ENCODE measurements around the gene TRAPPC12.
"Not testable (repeated sequence)": the region's sequence is repeated elsewhere in the genome, so short reads cannot be mapped to it uniquely, and the experiment has no call there.

Gene TRAPPC12

DNA sequence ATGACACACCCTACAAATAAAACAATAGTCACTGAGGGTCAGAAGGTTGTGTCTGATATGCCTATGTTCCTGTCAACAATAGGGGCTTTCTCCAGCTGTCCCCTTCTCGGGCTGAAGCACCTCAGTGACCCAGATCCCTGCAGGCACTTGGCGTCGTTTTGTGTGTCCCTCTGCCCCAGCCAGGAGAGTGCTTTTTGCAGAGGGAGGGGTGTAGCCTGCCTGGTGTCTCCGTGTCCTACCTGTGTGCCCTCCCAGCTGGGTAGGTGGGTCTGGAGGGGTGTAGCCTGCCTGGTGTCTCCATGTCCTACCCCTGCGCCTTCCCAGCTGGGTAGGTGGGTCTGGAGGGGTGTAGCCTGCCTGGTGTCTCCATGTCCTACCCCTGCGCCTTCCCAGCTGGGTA is 74.5 kb downstream of the TRAPPC12 start:
- not testable (repeated sequence) for DNase-seq (ENCODE audit: low spot score)

DNA sequence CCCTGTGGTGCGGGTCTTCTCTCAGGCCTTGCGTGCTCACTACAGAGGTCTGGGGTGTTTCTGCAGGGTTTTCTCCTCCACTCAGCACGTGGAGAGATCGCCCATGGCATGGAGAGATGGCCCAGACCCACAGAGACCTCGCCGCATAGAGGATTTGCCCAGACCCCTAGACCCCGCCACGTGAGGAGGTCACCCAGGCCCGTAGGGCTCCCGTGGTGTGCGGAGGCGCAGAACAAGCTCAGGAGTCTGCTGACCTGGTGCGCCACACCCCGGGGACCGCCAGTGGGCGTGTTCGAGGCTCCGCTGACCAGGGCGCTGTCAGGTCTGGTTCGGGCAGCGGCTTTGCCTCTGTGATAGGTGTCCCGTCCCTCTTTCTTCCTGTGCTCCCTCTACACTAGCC is 75.3 kb downstream of the TRAPPC12 start:
- no peak for DNase-seq (ENCODE audit: low spot score)

DNA sequence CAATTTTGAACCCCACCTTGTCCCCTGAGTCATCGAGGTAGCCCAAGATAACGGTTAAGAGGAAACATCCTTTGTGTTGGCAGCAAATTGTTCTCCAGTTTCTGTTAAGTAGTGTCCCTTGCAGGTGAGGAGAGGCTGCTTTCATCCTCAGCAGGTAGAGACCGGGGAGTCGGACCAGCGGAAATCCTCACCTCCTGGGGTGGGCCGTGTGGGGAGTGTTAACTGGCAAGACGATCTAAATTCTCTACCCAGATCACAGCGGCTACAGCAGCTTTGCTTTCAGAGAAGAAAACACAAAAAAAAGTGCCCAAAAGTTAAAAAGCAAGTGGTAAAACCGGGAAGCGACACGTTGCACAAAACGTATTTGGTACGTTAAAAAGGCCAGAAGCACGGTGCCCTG is 76.6 kb downstream of the TRAPPC12 start:
- no peak for DNase-seq (ENCODE audit: low spot score)

DNA sequence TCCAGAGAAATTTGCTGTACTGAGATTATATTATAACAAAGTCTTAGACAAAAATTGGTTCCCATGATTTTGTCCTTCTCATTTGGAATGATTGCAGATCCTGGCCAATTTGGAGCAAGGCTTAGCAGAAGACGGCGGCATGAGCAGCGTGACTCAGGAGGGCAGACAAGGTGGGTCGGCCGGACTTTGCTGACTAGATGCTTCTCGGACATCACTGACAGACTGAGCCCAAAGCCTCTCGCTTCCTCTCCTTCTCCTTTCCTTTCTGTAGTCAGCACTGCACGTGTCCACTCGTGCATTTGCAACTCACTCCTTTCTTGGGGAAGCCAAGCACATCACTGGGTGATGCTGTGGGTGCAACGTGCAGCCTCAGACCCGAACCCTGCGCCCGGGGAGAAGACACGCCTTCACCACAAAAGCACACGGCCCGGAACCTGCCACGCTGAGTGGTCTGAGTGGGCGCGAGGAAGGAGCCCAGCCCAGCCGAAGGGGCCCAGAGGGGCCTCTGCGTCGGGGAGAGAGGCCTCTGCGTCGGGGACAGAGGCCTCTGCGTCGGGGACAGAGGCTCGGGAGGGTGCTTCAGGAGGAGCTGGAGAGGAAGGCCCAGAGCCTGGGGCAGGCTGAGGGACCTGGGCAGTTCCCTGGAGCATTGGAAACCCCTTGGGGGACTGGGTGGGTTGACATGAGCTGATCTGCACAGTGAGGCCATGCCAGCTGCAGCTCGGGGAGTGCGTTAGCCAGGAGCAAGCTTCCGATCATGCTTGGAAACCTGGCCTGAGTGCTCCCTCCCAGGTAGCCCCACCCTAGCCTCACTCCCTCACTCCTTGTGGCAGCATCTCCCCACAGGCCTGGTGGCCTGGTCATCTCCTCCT is 78.3 kb downstream of the TRAPPC12 start:
- no peak for DNase-seq (ENCODE audit: low spot score)

DNA sequence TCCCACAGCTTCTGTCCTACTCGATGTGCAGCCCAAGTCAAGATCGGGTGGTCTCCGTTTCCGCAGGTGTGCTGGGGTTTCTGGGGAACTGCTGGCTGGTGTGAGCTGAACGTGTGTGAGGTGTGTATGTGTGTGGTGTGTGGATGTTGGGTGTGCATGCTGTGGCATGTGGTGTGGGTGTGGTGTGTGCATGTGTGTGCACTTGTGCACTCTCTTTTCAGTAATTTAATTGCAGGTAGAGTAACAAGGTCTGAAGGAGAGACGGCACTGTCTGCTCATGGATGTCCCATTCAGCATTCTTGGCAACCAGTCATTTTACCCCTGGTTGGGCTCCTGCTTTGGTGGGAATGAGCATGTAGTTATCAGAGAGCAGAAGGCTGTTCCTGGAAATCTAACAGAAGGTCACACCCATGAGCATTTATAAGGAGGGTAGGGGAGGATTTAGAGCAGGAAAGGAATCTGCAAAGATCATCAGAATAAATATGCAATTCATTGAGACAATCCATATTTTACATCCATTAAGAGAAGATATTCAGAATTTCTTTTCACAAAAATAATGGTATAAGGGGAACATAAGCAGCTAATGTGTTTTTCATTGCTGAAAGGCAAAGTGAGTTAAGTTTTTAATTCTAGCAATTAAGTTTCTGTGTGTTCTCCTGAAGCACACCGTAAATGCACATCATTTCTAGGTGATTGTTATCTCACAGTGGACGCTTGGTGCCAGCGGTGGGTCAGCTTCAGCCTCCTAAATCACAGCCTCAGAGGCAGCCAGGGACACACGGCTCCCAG is 79.1 kb downstream of the TRAPPC12 start:
- no peak for DNase-seq (ENCODE audit: low spot score)

DNA sequence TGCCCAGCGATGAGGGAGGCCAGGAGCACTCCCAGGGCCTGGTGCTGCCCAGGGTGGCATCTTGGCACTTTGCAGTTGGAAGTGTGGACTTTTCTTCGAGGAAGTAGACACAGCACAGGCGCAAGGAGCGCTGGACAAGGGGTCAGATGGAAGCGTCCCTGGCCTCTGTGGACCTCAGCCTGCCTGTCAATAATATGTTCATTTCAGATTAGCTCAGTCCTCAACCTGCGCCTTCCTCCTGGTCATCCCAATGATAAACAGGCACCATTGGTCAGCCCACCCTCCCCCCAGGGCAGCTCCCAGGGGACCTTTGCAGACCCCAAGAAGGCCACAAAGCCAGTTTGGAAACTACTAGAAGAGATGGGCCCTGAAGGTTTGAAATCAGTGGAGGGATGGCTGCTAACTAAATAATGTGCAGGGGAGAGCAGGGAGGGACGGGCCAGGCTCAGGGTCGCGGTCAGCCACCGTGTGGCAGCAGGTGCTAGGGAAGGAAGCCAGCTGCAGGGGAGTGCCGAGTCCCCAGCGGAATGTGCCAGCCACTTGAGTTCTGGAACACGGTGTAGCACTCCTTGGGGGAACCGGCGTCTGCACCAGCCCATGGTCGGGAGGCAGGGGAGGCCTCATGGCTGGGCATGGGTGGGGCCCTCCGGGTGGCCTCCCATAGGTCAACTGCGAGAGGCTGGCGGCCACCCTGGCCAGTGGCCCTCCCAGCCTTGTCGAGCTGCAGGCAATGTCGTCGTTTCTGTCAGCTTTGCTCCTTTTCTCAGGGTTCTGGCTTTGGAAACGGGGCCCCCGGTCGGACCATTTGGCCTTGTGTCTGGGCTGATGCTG is 79.9 kb downstream of the TRAPPC12 start:
- no peak for DNase-seq (ENCODE audit: low spot score)

DNA sequence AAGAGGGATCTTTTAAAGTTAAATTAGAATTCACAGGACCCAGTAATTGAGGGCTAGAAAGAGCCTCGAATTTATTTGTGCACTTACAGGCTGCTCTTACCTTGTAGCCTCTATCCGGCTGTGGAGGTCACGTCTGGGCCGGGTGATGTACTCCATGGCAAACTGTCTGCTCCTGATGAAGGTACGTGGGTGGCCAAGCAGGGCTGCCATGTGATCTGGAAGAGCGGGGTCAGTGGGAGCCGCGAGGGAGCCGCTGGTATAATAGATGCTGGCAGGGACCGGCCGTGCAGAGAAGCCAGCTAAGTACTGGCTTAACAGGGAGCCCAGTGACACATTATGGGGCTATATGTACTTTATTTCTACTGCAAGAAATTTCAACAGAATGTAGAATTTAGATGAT is 80.7 kb downstream of the TRAPPC12 start:
- no peak for DNase-seq (ENCODE audit: low spot score)

DNA sequence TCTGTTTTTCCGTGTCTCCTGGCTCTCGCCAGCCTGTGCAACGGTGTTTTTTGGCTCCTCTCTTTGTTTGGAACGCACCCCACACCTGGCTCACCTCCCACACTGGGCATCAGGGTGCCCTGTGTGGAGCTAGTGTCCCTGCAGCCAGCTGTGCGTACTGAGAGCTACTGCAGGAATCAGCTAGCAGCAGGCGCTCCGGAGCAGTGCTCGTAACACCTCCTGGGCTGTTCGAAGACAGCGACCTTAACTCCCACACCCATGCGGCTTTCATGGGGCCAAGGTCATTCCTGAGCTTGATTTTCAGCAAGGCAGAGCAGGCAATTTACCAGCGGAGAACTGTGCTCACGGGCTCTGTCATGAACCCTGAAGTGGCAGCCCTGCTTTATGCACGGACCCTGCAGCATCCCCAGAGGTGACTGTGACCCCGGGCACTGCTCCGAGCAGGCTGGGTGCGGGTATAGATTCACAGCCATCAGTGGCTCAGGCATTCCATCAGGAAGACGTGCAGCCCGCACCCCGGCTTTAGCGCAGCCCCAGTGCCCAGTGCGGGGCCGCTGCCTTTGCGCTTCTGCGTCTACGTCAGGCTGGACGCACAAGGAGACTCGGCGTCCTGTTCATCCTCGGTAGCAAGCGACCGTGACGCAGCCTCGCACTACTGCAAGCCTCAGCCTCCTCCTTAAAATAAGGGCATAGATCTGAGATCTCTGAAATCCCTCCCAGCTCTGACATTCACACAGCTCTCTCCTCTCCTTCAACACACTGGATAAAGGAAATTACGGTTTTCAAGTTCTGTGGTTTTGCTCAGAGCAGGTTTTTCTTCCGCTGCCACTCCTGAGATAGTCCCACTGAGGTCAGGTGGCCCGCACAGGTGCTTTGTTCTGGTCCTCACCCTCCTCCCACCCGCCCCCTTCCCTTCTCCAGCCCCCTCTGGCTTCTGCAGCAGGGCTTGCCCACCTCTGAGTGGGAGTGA is 81.6 kb downstream of the TRAPPC12 start:
- DNase-seq (ENCODE audit: low spot score), result no peak

DNA sequence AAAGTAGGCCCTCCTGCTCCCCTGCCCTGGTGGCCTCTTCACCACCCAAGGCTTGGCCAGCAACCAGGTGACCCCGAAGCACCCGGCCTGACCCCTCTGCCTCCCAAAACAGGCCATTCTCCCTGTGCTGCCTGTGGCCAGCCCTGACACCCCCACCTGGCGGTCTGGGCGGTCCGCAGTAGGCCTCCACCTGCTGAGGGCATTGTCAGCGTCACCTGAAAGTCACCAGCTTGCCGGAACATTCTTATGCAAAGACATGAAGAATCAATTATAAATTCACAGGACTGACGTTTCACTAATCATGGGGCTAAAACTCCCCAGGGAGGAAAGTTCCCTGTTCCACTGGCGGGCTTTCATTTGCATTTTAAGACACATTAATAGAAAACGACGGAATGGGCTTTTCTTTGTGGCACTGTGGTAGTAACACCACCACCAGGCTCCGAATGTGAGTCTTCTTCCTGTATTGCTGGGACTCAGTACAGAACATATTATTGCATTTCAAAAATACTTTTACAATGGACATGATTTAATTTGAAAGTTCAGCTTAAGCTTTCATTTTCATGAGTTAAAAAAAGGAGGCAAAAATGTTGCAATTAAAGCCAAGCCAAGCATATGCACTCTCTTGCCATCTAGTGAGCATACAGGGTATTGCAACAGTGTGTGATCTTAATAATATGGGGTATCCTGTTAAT is 82.5 kb downstream of the TRAPPC12 start:
- DNase-seq (ENCODE audit: low spot score), result peak; percentile 80

DNA sequence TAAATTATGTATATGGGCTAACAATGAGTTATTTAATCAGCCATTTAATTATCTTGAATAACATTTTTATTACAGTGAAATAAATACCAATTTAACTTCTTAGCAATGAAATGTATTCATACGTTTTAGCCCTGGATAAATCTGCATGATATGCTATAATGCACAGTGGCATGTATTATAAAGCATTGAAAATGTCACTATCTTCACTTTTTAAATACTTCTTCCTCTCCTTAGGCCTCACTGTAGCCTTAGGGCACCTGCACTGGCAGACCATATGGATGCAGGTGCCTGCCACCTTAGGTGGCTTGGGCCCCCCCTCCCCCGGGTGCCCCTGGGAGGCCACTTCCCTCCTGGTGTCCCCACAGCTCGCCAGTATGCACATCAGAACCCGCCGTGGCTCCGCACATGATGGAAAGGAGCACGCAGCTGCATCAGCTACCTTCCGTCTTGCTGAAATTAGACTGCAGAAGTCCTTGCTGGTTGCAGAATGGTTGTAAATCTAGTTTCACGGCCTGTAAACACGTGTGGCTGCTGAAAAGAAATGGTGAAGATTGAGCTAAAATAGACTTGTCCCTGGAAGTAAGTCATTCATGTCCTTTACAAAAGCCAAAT is 83.1 kb downstream of the TRAPPC12 start:
- no peak for DNase-seq (ENCODE audit: low spot score)

DNA sequence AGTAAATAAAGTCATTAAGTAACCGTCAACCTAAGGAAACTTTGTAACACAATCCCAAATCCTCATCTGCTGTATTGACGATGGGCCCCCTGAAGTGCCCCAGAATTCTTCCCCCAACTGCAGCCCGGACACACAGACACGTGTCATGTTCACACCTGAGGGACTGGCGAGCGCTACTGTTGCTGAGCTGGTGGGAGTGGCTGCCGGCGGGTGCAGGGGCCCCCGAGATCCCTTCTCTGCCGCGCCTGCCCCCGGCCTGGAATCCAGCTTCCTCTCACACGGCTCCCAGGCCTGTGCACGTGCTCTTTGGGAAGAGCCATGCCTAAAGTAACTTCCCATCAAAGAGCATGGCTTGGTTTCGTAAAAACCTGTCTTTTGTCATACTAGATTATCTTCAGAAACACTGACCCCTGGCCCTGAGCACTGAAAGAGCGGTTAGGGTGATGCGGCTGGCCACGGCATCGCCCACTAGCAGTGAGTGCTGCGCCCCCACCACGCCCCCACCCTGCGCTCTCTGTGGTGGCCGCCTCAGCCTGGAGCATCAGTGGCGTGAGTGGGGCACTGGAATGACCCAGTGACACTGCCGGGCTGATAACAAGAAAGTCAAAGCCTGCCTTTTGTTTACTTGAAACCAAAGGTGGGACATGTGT is 83.8 kb downstream of the TRAPPC12 start:
- DNase-seq (ENCODE audit: low spot score), result no peak

DNA sequence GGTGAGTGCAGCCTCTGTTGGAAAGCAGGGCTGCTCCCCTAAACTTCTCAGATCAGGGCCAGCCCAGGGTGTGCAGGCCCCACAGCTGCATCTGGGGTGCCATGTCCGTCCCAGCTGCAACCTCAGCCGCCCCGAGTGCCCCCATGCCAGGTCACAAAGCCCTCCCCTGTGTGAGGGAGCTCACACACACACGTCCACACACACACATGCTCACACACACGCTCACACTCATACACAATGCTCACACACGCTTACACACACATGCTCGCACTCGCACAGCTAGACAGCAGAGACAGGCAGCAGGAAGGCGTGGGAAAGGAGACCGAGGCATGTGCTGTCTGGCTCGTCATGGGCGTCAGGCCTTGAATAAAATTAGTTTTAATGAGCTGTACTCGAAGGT is 84.5 kb downstream of the TRAPPC12 start:
- DNase-seq (ENCODE audit: low spot score), result no peak

DNA sequence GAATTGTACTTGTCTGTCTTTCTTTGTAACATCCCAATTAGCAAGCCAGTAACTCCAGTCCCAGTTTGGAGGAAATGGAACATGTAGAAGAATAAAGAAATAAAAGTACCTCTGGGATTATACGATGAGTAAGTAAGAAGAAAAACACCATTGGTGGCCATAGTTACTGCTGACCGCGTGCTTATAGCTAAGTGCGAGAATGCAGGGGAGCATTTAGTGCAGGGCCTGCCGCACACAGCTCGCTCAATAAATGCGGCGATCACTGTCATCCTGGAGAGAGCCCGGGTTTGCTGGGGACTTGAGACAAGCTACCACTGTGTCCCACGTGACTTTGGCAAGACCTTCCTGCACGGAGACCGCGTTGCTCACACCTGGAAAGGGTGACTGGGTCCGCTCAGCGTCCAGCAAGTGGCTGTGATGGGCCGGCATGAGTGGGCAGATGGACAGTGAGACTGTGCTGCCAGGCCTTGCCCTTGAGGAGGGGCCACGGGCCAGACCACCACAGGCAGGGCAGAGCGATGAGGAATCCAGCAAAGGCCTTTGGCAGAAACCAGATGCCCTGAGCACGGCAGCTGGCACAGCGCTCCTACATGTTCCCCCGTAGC is 85.0 kb downstream of the TRAPPC12 start:
- no peak for DNase-seq (ENCODE audit: low spot score)

DNA sequence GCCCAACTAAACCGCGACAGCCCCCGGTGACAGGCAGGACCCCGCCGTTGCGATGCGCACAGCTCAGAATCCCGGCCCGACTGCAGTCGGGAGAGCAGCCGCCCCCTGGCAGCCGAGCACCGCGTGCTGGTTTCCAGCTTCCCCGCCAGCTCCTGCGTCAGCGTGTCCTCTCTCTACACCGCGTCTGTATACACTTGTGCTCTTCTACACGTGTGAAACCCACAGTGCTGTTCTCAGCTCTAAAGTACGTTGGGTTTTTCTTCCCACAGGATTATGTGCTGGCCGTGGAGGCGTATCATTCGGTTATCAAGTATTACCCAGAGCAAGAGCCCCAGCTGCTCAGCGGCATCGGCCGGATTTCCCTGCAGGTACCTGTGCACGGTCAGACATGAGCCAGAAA is 85.8 kb downstream of the TRAPPC12 start:
- no peak for DNase-seq (ENCODE audit: low spot score)

DNA sequence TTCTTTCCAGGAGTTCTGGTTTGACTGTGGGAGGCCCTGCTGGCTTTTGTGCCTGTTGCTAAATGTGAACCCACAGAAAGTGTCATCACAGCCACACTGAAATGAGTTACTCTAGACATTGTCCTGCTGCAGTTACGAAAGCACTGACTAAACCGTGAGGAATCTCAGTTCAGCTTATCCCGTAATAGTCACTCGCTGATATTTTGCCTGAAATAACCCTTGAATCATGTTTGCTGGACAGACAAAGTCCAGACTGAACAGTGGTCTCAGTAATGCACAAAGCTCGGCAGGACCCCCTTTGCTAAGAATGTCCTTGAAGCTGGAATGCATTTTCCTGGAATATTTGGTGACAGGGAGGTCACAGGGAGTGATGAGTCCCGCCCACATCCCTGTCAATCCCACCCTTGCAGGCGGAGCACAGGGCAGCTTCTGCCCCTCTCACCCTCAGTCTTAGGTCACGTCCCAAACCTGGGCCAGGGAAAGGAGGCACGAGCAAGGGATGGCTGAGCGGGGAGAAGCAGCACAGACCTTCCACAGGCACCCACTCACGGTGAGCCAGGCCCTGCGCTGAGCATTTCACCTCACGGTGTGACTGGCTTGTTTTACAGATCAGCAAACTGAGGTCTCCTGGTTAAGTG is 86.5 kb downstream of the TRAPPC12 start:
- peak; percentile 92 for DNase-seq (ENCODE audit: low spot score)

DNA sequence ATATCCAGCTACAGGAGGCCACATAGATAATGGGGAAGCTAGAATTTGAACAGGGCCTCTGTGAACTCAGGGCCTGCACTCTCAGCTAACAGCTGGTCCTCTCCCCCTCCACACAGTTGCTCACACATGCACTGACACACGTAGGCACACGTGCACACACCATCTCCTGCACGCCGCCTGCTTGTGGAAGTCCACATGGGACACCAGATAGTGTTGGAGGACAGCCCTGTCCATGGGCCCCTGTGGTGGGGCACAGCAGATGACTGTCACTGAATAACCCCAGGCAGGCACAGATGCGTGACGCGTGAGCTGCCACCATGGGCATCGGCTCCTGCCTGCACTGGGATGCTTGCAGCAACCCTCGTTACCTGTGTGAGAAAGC is 87.0 kb downstream of the TRAPPC12 start:
- DNase-seq (ENCODE audit: low spot score), result no peak

DNA sequence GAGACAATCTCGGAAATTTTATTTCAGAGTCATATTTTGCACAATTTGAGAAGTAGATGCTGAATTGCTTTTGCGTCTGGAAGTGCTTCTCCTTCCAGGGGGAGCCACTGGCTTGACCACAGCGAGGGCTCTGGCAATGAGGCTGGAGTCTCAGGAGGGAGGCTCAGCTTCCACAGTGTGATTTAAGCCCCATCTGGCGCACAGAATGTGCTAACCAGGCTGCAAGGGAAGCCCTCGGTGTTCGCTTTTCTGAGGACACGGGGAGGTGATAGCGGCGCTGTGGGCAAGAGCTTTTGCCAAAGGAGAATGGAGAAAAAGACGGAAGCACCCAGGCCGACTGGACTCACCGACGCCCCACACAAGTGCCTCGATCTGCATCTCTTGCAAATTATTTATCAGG is 87.5 kb downstream of the TRAPPC12 start:
- no peak for DNase-seq (ENCODE audit: low spot score)

DNA sequence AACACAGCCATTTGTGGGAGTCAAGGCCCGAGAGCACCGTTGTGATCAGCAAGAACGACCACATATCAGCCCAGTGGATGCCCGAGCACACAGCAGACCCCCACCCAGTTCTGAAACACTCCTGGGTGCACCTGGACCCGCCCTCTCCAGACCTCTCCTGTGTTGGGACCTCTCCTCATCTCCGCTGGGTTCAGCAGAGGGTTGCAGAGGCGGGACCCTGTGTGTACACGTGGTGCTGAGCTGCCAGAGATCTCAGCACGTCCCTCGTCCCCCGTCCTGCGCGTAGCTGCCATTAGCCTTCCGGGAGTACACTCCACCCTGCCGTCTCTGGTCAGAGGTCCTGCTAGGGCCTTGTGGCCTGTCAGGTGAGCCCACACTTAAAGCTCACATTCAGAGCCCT is 88.2 kb downstream of the TRAPPC12 start:
- DNase-seq (ENCODE audit: low spot score), result no peak
